NCI-H460 (cell line): ENCODE results near the gene KCNMA1. TPM values are rescaled to one million over a fixed set of nuclear protein-coding genes. Genes with fewer than 3 reads are reported as not detected.

ENCODE experiments used
- DNase-seq: peaks from one replicate; pipeline ENCODE4 v3.0.0-alpha.2; 2016; ENCODE audit warnings: low read depth; ENCODE audit errors: extremely low read depth
- total RNA-seq: library from RNA; depleted of rRNA; stranded (reverse); fragments of >200 nt; shearing (Covaris generic); gene quantifications from 2 replicates; pipeline ENCODE4 v1.2.3, GENCODE V29; 2014

The KCNMA1 gene
- total RNA-seq, 1 experiment from 2014 or later: 0.54 TPM

DNA sequence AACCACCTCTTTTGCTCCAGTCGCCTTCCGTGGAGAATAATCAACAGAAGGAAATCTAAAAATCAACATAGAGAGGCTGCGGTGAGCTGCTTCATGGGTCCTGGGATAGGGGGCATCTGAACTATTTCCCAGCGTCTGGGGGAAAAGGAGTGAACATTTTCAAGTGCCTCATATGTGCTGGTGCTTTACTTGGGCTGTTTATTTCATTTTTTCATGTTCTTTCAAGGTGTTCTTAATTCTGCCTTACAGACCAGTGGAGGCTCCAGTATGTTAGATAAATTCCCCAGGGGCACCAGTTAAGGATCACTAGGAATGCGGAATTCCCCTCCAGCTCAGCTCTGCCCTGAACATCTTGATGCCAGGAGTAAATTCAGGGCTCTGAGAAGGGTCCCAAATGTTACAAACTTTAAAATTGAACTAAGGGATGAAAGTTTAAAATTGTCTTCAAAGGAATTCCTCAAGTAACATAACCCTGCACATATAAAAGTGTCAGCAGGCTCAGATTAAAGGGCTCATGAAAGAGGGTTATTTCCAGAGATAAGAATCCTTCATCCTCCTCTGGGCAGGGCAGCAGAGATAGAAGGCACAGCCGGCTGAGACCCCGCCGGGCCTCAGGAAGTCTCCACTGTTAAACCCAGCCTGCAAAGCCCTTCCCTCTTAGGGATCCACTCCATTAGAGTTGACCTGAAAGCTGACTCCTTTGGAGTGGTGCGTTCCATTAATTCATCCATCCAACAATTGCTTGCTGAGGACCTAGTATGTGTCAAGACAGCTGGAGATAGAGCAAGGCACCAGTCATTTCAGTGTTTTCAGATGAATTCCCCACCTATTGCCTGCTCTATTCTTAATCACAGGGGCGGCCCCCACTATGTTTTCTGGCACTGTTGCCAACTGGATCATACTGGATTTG lies 345.8 kb downstream of the KCNMA1 start:
- no peak for DNase-seq

DNA sequence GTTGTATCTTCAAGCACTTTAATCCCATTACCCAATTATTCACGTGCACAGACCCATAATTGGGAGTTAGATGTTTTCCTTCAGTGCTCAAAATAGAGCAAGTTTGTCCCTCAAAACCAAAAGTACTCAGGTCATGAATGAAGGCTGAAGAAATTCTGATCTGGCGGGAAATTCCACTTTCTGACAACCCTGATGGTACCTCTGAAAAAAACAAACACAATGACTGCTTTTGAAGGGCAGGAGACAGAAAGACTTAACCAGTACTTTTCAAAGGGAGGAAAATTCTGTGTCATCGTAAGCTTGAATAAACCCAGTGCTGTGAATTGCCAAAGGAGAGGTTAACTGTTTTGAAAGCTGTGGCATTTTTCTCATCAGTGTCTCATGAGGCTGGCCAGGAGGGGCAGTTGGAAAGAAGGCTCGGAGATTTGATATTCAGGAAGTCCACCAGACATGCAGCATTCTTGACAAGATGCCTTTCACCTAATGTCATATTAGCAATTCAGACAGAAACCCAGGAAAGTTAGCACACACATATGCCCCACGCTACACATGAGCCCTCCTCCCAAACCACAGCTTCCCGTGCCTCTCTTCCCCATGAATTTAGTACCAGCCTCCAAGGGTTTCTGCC lies 347.0 kb downstream of the KCNMA1 start:
- no peak for DNase-seq

DNA sequence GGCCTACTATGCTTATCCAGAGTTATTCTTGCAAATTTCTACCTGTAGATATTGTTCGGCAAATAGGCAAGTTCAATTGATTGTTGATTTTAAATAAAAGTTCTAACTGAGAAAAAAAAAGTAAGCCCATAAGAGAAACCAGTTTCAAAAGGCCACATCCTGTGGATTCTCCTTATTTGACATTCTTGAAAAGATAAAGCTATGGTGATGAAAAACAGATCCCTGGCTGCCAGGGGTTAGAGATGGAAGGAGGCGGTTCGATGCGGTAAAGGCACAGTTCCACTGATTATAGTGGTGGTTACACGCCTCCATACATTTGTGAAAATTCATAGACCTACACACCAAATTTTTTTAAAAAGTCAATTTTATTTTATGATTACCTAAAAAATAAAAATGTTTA lies 347.8 kb downstream of the KCNMA1 start:
- DNase-seq: no peak

- no peak for DNase-seq
These were observed 348.5 kb downstream of the KCNMA1 start for GRCh38 chr10:77289027-77289501.

- DNase-seq: no peak
These were observed 349.9 kb downstream of the KCNMA1 start for GRCh38 chr10:77287647-77288120.

DNA sequence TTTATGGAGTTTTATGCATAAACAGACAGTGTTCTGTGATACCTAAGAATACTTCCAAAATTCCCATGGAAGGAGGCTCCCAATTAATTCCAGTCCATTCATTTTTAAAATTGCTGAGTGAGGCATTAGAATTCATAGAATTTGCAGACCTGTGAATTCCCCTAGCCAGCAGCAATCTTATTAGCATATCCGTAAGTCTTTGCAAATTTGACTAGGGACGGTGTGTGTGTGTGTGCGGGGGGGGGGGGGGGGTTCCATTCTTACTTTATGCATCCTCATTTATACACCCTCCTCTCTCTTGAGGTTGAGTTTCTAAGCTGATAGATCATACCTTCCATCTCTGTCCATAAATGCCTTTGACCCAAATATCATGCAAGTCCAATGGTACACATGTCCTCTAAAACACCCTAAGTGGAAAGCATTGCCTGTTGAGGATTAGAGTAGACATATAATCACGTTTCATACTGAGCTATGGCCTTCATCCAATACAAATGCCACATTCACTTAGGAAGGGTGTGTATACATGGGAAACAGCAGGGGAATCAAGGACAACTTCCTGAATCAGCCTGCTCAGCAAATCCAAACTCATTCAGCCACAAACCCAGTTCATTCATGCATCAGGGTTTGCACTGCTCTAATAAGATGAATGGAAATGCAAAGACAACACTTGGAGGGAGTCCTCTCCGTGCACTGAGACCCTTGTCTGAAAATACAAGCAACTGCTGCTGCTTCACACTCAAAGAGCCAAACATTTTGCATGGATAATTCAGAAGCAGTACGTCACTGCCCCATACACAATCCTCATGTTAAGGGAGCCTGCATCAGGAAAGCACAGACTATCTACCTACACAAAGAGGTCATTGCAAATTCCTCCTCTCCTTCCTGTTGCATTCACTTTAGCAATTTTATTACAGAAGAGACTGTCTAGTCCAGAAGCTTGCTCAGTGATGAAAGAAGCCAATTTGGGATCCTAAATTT lies 350.8 kb downstream of the KCNMA1 start:
- DNase-seq: no peak

- DNase-seq: no peak
These were observed 352.0 kb downstream of the KCNMA1 start for GRCh38 chr10:77285529-77286182.

DNA sequence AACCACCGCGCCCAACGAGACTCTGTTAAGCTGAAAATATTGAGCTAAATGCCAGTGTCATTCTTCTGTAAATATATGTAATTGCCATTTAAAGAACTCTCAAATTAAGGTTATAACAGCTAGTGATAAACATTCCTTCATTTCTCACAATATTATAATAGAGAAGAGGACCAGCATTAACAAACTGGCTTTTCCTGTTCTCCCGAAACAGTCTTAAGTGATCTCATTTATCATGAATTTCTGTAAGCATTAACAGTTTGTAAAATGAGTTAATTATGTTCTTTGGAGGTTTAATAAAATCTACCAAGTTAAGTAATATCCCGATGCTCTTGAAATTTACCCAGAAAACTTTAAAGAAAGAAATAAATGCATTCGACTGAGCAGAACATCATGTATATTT lies 352.8 kb downstream of the KCNMA1 start:
- no peak for DNase-seq

GRCh38 chr10:77283326-77283725 lies 354.3 kb downstream of the KCNMA1 start:
- no peak for DNase-seq

GRCh38 chr10:77282163-77282562 lies 355.4 kb downstream of the KCNMA1 start:
- DNase-seq: no peak

DNA sequence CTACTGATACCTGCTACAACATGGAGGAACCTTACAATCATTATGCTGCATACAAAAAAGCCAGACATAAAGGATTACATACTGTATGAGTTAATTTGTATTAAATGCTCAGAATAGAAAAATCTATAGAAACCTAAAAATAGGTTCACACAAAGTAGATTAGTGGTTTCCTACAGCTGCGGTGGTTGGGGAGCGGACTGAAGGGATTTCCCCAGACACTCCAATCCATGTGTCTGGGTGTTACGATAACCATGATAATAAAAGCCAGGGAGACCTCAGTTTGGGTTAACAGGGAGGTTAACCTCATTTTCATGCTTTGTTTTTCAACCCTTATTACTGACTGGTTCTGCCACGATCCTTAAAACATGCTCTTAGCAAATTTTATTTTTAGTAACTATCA lies 355.9 kb downstream of the KCNMA1 start:
- DNase-seq: no peak

DNA sequence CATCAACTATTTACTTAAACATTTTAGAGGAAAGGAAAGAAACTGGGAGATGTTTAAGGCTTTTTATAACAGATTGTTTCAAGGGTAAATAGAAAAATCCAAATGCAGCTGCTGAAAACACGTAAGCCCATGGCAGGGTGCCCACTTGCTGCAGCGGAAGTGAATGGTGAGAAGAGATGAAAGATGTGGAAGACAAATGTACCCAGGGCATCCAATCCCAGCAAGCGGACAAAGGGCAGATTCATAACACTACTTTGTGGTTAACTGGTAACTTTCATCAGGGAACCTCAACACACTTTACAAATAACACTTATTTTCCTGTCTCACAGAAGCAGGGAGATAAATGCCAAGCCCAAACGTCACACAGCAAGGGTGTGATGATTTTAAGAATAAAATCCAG lies 358.4 kb downstream of the KCNMA1 start:
- DNase-seq: no peak

- no peak for DNase-seq
These were observed 363.4 kb downstream of the KCNMA1 start for GRCh38 chr10:77274046-77274795.

- no peak for DNase-seq
These were observed 368.4 kb downstream of the KCNMA1 start for GRCh38 chr10:77269163-77269562.

DNA sequence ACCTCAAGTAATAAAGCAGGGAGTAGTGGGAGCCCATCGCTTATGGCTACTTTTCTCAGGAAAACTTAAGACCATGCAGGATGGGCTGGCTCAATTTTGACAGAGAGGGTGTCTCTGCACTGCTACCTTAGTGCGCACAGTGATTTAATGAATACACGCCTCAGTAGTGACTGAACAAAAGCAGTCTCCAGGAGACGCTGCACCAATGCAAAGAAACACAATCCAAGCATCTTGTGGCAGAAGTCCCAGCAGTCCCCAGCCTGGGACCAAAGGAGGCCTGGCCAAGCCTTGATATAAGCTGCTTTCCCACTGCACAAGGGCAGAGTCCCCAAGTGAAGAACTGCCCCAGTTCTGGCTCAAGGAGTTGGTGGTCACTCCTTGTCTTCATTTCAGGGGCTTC lies 368.9 kb downstream of the KCNMA1 start:
- DNase-seq: no peak

DNA sequence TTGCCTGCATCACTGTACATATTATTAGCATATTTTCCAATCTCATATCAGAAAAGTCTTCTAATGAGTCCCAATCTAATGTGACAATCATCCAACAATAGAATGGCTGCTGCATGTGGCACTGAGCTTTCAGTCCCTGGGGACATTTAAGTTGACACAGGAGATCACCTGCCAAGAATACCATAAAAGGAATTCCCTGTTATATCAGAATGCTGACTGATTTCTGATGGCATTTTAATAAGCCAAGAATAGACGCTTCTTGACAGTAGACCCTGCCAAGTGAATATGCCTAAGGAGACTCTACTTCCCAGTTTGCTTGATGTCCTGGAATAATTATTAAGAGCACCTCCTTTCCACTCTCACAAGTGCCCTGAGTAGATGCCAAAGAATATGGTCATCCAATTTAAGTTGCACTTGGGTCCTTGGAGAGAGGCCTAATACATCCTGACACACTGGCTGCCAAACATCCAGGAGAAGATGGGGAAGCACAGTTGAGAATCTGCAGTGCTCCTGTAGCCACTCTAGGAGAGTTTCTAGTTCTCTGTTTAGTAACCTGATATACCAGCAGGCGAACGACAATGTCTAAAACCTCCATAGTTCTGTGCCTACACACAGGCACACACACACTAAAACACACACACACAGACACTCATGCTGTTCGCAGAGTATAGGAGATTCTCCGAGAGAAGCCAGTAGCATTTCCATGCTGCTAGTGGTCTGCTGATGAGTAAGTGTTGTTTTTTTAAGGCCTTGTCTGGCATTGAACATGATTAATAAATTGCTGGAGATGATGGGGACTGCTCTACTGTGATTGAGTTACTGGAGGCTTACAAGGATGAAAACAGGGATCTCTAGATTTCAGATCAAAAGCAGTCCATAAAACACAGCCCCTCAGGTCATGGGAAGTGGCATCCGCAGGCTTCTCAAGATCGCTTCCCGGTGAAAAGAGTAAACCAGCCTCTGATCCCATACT lies 369.6 kb downstream of the KCNMA1 start:
- DNase-seq: no peak

GRCh38 chr10:77266242-77266641 lies 371.4 kb downstream of the KCNMA1 start:
- DNase-seq: no peak

DNA sequence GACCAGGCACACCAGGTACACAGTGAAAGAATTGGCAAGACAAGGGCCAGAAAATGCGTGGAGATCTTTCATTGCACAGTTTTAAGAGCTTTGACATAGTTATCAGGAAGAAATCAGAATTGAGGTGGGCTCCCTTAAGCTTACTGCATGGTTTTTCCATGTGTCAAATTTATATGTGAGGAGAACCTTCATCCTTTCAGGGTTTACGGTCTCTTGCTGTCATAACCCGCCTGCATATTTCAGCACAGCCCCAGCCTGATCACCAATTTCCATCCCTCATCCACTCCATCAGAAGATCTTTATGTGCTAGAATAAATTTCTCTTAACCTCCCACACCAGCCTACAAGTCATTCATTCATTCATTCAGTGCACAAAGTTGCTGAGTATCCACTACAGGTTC lies 373.1 kb downstream of the KCNMA1 start:
- DNase-seq: no peak
